Tibial artery (tissue), 4 donors: ENCODE data around the gene SLC5A7.

Experiments
- DNase-seq, 2 donors: peaks; one replicate each; pipeline ENCODE4 v3.0.0-alpha.2; 2019
- H3K27ac ChIP-seq, 2 donors: fragments of 200-600 bp; sonication (generic) in 1 of 2; 1 replicate in 1 of 2; 2 replicates in 1 of 2; pipeline ENCODE4 v1.5.1; 2018 to 2019; ENCODE audit warnings: mild to moderate bottlenecking in 1 of 2
- H3K27me3 ChIP-seq, 2 donors: fragments of 200-600 bp; sonication (generic) in 1 of 2; one replicate each; pipeline versions ENCODE4 v1.5.1 to v1.6.0; 2016 to 2019
- H3K36me3 ChIP-seq, 3 donors: fragments of 200-600 bp; sonication (generic) in 2 of 3; one replicate each; pipeline ENCODE4 v1.5.1; 2016 to 2019; ENCODE audit warnings: mild to moderate bottlenecking in 2 of 3
- H3K4me1 ChIP-seq, 4 donors: fragments of 200-600 bp; sonication (generic) in 2 of 4; 1 replicate in 3 of 4; 2 replicates in 1 of 4; pipeline ENCODE4 v1.5.1; 2016 to 2019
- H3K4me3 ChIP-seq, 2 donors: fragments of 200-600 bp; sonication (generic) in 1 of 2; 1 replicate in 1 of 2; 2 replicates in 1 of 2; pipeline ENCODE4 v1.5.1; 2018 to 2019; ENCODE audit warnings: mild to moderate bottlenecking in 2 of 2
- H3K9me3 ChIP-seq, 3 donors: fragments of 200-600 bp; sonication (generic) in 1 of 3; one replicate each; pipeline ENCODE4 v1.5.1; 2016 to 2019
- CTCF ChIP-seq, 2 experiments: fragments of 200-600 bp in 1 of 2; fragments of 450-650 bp in 1 of 2; IDR thresholded peaks; one replicate each; pipeline ENCODE4 v1.5.1; 2017 to 2019; ENCODE audit warnings: antibody characterized with exemption in 2 of 2, mild to moderate bottlenecking in 1 of 2, moderate library complexity in 1 of 2
- intact Hi-C: fragments of 100-400 bp; cut with DNase I; formaldehyde crosslinking; loops from one replicate; pipeline ENCODE4 v1.15.0; 2023; ENCODE audit warnings: low total_unique reads

Gene SLC5A7

GRCh38 chr2:108029912-108030311 lies 43.6 kb downstream of the SLC5A7 start:
- no peaks in the 10 kb centered on the region for H3K27me3 ChIP-seq
- no peak for TF ChIP-seq CTCF (IDR thresholded peaks at IDR 0.05)
- no peak for DNase-seq
- H3K36me3 ChIP-seq = no peaks in the 10 kb centered on the region
- no peak overlapping the region for H3K27ac ChIP-seq
- peaks cover 0 to 7% (median 0%) of the 10 kb centered on the region in 3 donors for H3K9me3 ChIP-seq
- intact Hi-C loops = no loop called here
- no peaks in the 10 kb centered on the region for H3K4me1 ChIP-seq
- H3K4me3 ChIP-seq = no peak overlapping the region

GRCh38 chr2:108031471-108031941 lies 45.2 kb downstream of the SLC5A7 start:
- intact Hi-C loops = no loop called here
- H3K36me3 ChIP-seq = no peaks in the 10 kb centered on the region
- no peak for DNase-seq
- no peaks in the 10 kb centered on the region for H3K4me1 ChIP-seq
- peaks cover 0 to 7% (median 0%) of the 10 kb centered on the region in 3 donors for H3K9me3 ChIP-seq
- TF ChIP-seq CTCF (IDR thresholded peaks at IDR 0.05) = no peak
- no peaks in the 10 kb centered on the region for H3K27me3 ChIP-seq
- H3K27ac ChIP-seq = no peak overlapping the region
- no peak overlapping the region for H3K4me3 ChIP-seq

GRCh38 chr2:108034843-108035242 lies 48.5 kb downstream of the SLC5A7 start:
- intact Hi-C loops = no loop called here
- TF ChIP-seq CTCF (IDR thresholded peaks at IDR 0.05) = no peak

GRCh38 chr2:108048752-108049151 lies 62.4 kb downstream of the SLC5A7 start:
- intact Hi-C loops = no loop called here
- Histone ChIP-seq H3K27me3 (no peaks in the 10 kb centered on the region), H3K9me3 (peaks cover 0 to 4% (median 0%) of the 10 kb centered on the region in 3 donors), H3K4me3 (no peak overlapping the region), H3K36me3 (no peaks in the 10 kb centered on the region), H3K27ac (no peak overlapping the region), H3K4me1 (no peaks in the 10 kb centered on the region)
- no peak for TF ChIP-seq CTCF (IDR thresholded peaks at IDR 0.05)
- DNase-seq = no peak

More at GRCh38 chr2:108034843-108035242, 48.5 kb downstream of the SLC5A7 start:
- Histone ChIP-seq H3K4me3 (no peak overlapping the region), H3K27ac (no peak overlapping the region), H3K36me3 (no peaks in the 10 kb centered on the region), H3K9me3 (peaks cover 0 to 7% (median 0%) of the 10 kb centered on the region in 3 donors), H3K4me1 (no peaks in the 10 kb centered on the region), H3K27me3 (no peaks in the 10 kb centered on the region)
- no peak for DNase-seq

GRCh38 chr2:108058576-108059137 lies 72.3 kb downstream of the SLC5A7 start:
- Histone ChIP-seq H3K9me3 (no peaks in the 10 kb centered on the region), H3K4me1 (no peaks in the 10 kb centered on the region), H3K27ac (no peak overlapping the region), H3K27me3 (no peaks in the 10 kb centered on the region), H3K36me3 (no peaks in the 10 kb centered on the region), H3K4me3 (no peak overlapping the region)
- intact Hi-C loops = no loop called here
- no peak for TF ChIP-seq CTCF (IDR thresholded peaks at IDR 0.05)
- DNase-seq = no peak
